GM19467 (cell line): ENCODE measurements around the gene GOLIM4.
"Not testable (repeated sequence)": the region's sequence is repeated elsewhere in the genome, so short reads cannot be mapped to it uniquely, and the experiment has no call there.

ENCODE experiments used
- ATAC-seq: cut with Tn5 transposase; IDR thresholded peaks from one replicate; pipeline ENCODE4 v1.9.1; 2021; ENCODE audit warnings: mild to moderate bottlenecking, moderate library complexity; ENCODE audit not compliant: unreplicated experiment

GOLIM4 gene

GRCh38 chr3:168080022-168080421 lies 15.7 kb downstream of the GOLIM4 start:
- ATAC-seq, result no peak

GRCh38 chr3:168077091-168077490 lies 18.6 kb downstream of the GOLIM4 start:
- no peak for ATAC-seq

- ATAC-seq, result no peak
Observed at GRCh38 chr3:168073842-168074605, 21.7 kb downstream of the GOLIM4 start.

- ATAC-seq, result no peak
Observed at GRCh38 chr3:168072323-168072650, 23.4 kb downstream of the GOLIM4 start.

GRCh38 chr3:168071591-168072322 lies 24.0 kb downstream of the GOLIM4 start:
- no peak for ATAC-seq

GRCh38 chr3:168070919-168071318 lies 24.8 kb downstream of the GOLIM4 start:
- no peak for ATAC-seq

GRCh38 chr3:168068346-168068745 lies 27.4 kb downstream of the GOLIM4 start:
- no peak for ATAC-seq

- ATAC-seq, result no peak
Observed at GRCh38 chr3:168066882-168067281, 28.8 kb downstream of the GOLIM4 start.

- ATAC-seq, result no peak
Observed at GRCh38 chr3:168065569-168065968, 30.2 kb downstream of the GOLIM4 start.

- ATAC-seq, result no peak
Observed at GRCh38 chr3:168063122-168063521, 32.6 kb downstream of the GOLIM4 start.

GRCh38 chr3:168062679-168063078 lies 33.0 kb downstream of the GOLIM4 start:
- ATAC-seq, result no peak

GRCh38 chr3:168061332-168061996 lies 34.3 kb downstream of the GOLIM4 start:
- ATAC-seq, result peak; percentile 77

GRCh38 chr3:168060317-168060716 lies 35.4 kb downstream of the GOLIM4 start:
- no peak for ATAC-seq

- ATAC-seq, result no peak
Observed at GRCh38 chr3:168058481-168058880, 37.2 kb downstream of the GOLIM4 start.

GRCh38 chr3:168056398-168057230 lies 39.1 kb downstream of the GOLIM4 start:
- not testable (repeated sequence) for ATAC-seq

GRCh38 chr3:168054447-168054846 lies 41.3 kb downstream of the GOLIM4 start:
- ATAC-seq, result no peak

- ATAC-seq, result no peak
Observed at GRCh38 chr3:168053115-168053514, 42.6 kb downstream of the GOLIM4 start.

- ATAC-seq, result no peak
Observed at GRCh38 chr3:168052515-168052914, 43.2 kb downstream of the GOLIM4 start.

- ATAC-seq, result no peak
Observed at GRCh38 chr3:168051531-168052471, 43.9 kb downstream of the GOLIM4 start.

- no peak for ATAC-seq
Observed at GRCh38 chr3:168051070-168051469, 44.7 kb downstream of the GOLIM4 start.
